CD4-positive, alpha-beta memory T cell (primary cell): ENCODE results near the gene TBCD. TPM values are rescaled to one million over a fixed set of nuclear protein-coding genes. Genes with fewer than 3 reads are reported as not detected.

Experiments
- CTCF ChIA-PET: fragments of 350-600 bp; sonication (Branson Sonifier 250); formaldehyde crosslinking; loops from one replicate; lab custom pipeline; 2021; ENCODE audit warnings: inconsistent platforms; ENCODE audit not compliant: partially characterized antibody; lab: Charles Lee
- POLR2A ChIA-PET: fragments of 350-600 bp; sonication (Branson Sonifier 250); formaldehyde crosslinking; loops from one replicate; lab custom pipeline; 2021; ENCODE audit not compliant: partially characterized antibody; lab: Charles Lee
- DNase-seq, 5 donors: peaks; one replicate each; pipeline versions ENCODE4 v3.0.0 to v3.0.0-alpha.2; 2020 to 2022; ENCODE audit warnings: mixed read lengths in 1 of 5
- H3K27ac ChIP-seq: one replicate; pipeline ENCODE4 v1.7.0; 2013; ENCODE audit warnings: low read depth, low read length
- H3K27me3 ChIP-seq: 2 replicates; pipeline ENCODE4 v1.7.0; 2013; ENCODE audit warnings: mild to moderate bottlenecking, low read length, moderate library complexity; ENCODE audit not compliant: insufficient read depth
- H3K36me3 ChIP-seq: 2 replicates; pipeline ENCODE4 v1.7.0; 2013; ENCODE audit warnings: mild to moderate bottlenecking, low read length, moderate library complexity; ENCODE audit not compliant: insufficient read depth
- H3K4me1 ChIP-seq: 2 replicates; pipeline ENCODE4 v1.7.0; 2013; ENCODE audit warnings: mild to moderate bottlenecking, low read length, moderate library complexity; ENCODE audit not compliant: insufficient read depth
- H3K4me3 ChIP-seq, 2 donors: one replicate each; pipeline ENCODE4 v1.7.0; 2013; ENCODE audit warnings: low read length in 2 of 2, mild to moderate bottlenecking in 1 of 2
- H3K9me3 ChIP-seq, 2 donors: one replicate each; pipeline ENCODE4 v1.7.0; 2013; ENCODE audit warnings: low read length in 2 of 2, control low read depth in 1 of 2; ENCODE audit not compliant: control insufficient read depth in 1 of 2
- H3K27ac Mint-ChIP-seq, 7 donors: one replicate each; pipeline ENCODE4 v1.8.0; 2020 to 2021; ENCODE audit warnings: mixed read lengths in 7 of 7, mild to moderate bottlenecking in 6 of 7, inconsistent platforms in 3 of 7, moderate library complexity in 3 of 7
- H3K27me3 Mint-ChIP-seq, 2 donors: one replicate each; pipeline ENCODE4 v1.8.0; 2020 to 2021; ENCODE audit warnings: mixed read lengths in 2 of 2
- H3K36me3 Mint-ChIP-seq, 2 donors: one replicate each; pipeline ENCODE4 v1.8.0; 2020 to 2021; ENCODE audit warnings: mixed read lengths in 2 of 2, inconsistent platforms in 1 of 2, mild to moderate bottlenecking in 1 of 2
- H3K4me1 Mint-ChIP-seq, 4 donors: one replicate each; pipeline ENCODE4 v1.8.0; 2020 to 2021; ENCODE audit warnings: mixed read lengths in 4 of 4, mild to moderate bottlenecking in 1 of 4
- H3K4me3 Mint-ChIP-seq, 8 donors: one replicate each; pipeline ENCODE4 v1.8.0; 2020 to 2021; ENCODE audit warnings: mixed read lengths in 8 of 8, mild to moderate bottlenecking in 7 of 8, moderate library complexity in 6 of 8, inconsistent platforms in 3 of 8
- H3K9me3 Mint-ChIP-seq, 8 donors: one replicate each; pipeline ENCODE4 v1.8.0; 2020 to 2021; ENCODE audit warnings: mixed read lengths in 8 of 8, mild to moderate bottlenecking in 5 of 8, inconsistent platforms in 3 of 8, moderate library complexity in 1 of 8
- intact Hi-C: fragments of 100-400 bp; cut with micrococcal nuclease; formaldehyde crosslinking; loops from one replicate; pipeline ENCODE4 v1.15.1; 2023
- polyA plus RNA-seq, 2 donors: library from polyadenylated mRNA; unstranded; fragments of 300-500 nt; fragmentation: Illumina TruSeq; gene quantifications; one replicate each; pipeline ENCODE4 v1.2.3, GENCODE V29; 2021
- total RNA-seq, 2 experiments: library from RNA; stranded (reverse); gene quantifications; one replicate each; pipeline ENCODE4 v1.2.3, GENCODE V29; 2021

TBCD gene
- total and polyA plus RNA-seq, 4 experiments from 2014 or later: 102 to 263 (median 192) TPM

DNA sequence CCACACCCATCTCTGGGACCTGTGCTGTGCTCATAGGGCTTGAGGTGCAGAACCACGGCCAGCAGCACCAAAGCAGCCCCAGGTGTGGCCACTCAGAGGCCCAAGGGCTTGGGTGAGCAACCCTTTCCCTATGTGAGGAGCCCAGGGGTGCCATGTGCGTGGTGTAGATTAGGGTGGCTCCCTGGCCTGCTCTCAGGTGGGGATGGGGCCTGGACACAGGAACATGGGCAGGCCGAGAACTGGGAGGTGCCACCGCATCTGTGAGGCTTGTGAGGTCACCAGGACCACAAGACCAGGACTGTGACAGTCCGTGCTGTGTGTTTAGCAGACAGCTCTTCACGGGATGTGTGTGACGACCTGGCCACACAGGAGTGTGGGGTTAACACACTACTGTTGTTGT, 191.5 kb downstream of the TBCD start:
- CTCF ChIA-PET: no interaction called here
- Histone ChIP-seq H3K36me3 (peaks cover 49% of the 10 kb centered on the region), H3K4me3 (no peak overlapping the region), H3K4me1 (no peaks in the 10 kb centered on the region), H3K9me3 (peaks cover 0 to 12% of the 10 kb centered on the region in 2 donors), H3K27me3 (no peaks in the 10 kb centered on the region), H3K27ac (no peak overlapping the region)
- no peak overlapping the region for H3K27ac Mint-ChIP-seq
- DNase-seq: no peak
- peaks cover 66 to 78% of the 10 kb centered on the region in 2 donors for H3K36me3 Mint-ChIP-seq
- H3K27me3 Mint-ChIP-seq: no peaks in the 10 kb centered on the region
- peaks cover 0 to 4% (median 3%) of the 10 kb centered on the region in 4 donors for H3K4me1 Mint-ChIP-seq
- peaks cover 2 to 46% (median 36%) of the 10 kb centered on the region in 8 donors for H3K9me3 Mint-ChIP-seq
- H3K4me3 Mint-ChIP-seq: no peak overlapping the region
- POLR2A ChIA-PET: no interaction called here
- intact Hi-C loops: no loop called here

DNA sequence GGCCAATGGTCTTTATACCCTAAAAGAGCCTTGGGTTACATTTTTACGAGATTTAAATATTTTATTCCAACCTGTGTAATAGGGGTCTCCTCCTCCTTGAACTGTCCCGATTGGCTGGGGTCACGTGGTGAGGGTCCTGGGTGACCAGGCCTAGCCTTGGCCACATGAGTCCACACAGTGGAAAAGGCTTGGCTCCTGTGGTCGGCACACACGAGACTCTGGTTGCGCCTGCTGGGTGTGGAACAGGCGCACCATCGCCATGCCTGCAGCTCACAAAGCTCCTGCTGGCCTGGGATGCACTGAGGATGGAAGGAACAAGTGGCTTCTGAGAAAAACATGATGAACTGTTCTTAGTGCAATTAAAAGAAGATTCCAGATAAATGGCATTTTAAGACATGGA, 191.9 kb downstream of the TBCD start:
- intact Hi-C loops: no loop called here
- Histone ChIP-seq H3K27me3 (no peaks in the 10 kb centered on the region), H3K36me3 (peaks cover 45% of the 10 kb centered on the region), H3K4me3 (no peak overlapping the region), H3K27ac (no peak overlapping the region), H3K9me3 (peaks cover 0 to 12% of the 10 kb centered on the region in 2 donors), H3K4me1 (no peaks in the 10 kb centered on the region)
- Mint-ChIP-seq H3K9me3 (peaks cover 2 to 46% (median 36%) of the 10 kb centered on the region in 8 donors), H3K4me1 (peaks cover 0 to 4% (median 2%) of the 10 kb centered on the region in 4 donors), H3K36me3 (peaks cover 63 to 76% of the 10 kb centered on the region in 2 donors), H3K27me3 (no peaks in the 10 kb centered on the region), H3K4me3 (no peak overlapping the region), H3K27ac (no peak overlapping the region)
- ChIA-PET CTCF (no interaction called here), POLR2A (no interaction called here)
- no peak for DNase-seq

DNA sequence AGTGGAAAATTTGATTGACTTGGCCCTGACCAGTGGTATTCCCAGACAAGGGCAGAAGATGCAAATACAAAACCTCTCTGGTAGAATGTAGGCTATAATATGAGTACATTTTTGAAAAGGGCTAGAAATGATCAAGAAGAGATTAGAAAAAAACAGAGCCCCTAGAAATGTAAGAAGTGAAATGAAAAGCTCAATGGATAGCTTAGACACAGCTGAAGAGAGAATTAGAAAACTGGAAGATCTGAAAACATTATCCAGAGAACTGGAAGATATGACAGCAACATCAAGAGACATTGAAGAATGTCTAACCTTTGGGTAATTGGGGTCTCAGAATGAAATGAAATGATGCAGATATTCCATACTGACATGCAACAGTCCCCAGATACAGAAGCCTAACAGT, 193.1 kb downstream of the TBCD start:
- peak overlapping the region in 1 of 7 donors; percentile 57 for H3K27ac Mint-ChIP-seq
- H3K4me3 Mint-ChIP-seq: no peak overlapping the region
- H3K27me3 Mint-ChIP-seq: no peaks in the 10 kb centered on the region
- Histone ChIP-seq H3K4me1 (no peaks in the 10 kb centered on the region), H3K27me3 (no peaks in the 10 kb centered on the region), H3K36me3 (peaks cover 36% of the 10 kb centered on the region), H3K4me3 (no peak overlapping the region), H3K27ac (no peak overlapping the region), H3K9me3 (peaks cover 0 to 12% of the 10 kb centered on the region in 2 donors)
- peaks cover 63 to 78% of the 10 kb centered on the region in 2 donors for H3K36me3 Mint-ChIP-seq
- DNase-seq: no peak
- H3K4me1 Mint-ChIP-seq: peaks cover 0 to 4% (median 2%) of the 10 kb centered on the region in 4 donors
- ChIA-PET POLR2A (no interaction called here), CTCF (no interaction called here)
- peaks cover 2 to 55% (median 40%) of the 10 kb centered on the region in 8 donors for H3K9me3 Mint-ChIP-seq
- intact Hi-C loops: no loop called here

DNA sequence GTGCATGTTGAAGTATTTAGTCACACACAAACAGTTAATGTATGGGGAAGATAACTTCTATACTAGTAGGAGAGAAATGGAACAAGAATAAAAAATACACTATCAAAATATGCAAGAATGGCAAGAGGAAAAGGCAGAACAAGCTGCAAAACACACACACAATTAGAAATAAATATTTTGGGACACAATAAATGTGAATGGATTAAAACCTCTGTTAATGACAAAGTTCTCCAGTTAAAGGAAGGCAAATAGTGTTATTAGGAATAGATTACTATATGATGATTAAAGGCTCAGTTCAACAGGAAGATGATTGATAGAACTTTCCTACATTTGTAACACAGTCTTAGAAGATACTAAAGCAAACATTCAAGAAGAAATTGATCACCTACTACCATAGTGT, 194.2 kb downstream of the TBCD start:
- Histone ChIP-seq H3K36me3 (peaks cover 35% of the 10 kb centered on the region), H3K4me3 (no peak overlapping the region), H3K27ac (no peak overlapping the region), H3K9me3 (peaks cover 0 to 12% of the 10 kb centered on the region in 2 donors), H3K4me1 (no peaks in the 10 kb centered on the region), H3K27me3 (no peaks in the 10 kb centered on the region)
- intact Hi-C loops: no loop called here
- peaks cover 2 to 55% (median 41%) of the 10 kb centered on the region in 8 donors for H3K9me3 Mint-ChIP-seq
- H3K36me3 Mint-ChIP-seq: peaks cover 67 to 84% of the 10 kb centered on the region in 2 donors
- POLR2A ChIA-PET: no interaction called here
- no peak for DNase-seq
- H3K4me1 Mint-ChIP-seq: peaks cover 0 to 5% (median 2%) of the 10 kb centered on the region in 4 donors
- no peaks in the 10 kb centered on the region for H3K27me3 Mint-ChIP-seq
- peak overlapping the region in 1 of 7 donors; percentile 1 for H3K27ac Mint-ChIP-seq
- H3K4me3 Mint-ChIP-seq: no peak overlapping the region
- CTCF ChIA-PET: no interaction called here

DNA sequence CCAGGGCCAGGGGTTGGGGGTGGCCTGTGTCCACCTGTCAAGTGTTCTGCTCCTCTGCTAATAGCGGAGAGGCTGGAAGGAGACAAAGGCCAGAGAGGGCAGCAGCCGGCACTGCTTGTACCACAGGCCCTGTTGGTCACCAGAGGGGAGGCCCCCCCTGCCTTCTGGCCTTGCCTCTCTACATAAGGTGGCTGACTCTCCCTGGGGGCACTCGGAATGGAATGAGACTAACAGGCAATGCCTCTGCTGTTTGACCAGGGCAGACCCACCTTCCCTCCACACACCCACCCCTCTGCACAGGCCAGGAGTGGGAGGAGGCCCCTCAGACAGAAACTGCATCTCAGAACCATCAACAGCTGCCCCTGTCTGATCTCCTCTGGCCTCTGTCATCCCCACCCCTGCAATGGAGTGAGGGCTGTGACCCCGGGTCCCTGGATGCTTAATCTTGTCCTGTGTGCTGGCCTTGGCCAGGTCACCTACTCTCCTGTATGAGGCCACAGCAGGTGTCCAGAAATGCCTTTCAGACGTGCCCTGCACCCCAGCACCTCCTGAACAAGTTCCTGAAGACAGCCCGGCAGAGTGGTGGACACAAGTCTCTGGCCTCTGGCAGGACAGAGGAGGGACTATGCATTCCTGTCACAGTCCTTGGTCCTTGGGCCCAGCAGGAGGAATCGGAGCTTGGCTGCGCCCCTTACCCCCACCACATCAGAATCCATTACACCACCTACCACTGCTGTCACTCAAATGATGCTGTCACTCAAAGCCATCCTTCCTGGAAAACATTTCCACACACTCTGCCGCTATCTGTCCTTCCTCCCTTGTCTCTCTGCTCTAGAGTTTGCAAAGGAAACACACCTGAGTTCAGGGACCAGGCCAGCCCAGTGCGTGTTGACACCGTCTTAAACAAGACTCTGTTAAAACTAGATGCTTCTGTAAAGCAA, 195.5 kb downstream of the TBCD start:
- Mint-ChIP-seq H3K9me3 (peaks cover 2 to 60% (median 43%) of the 10 kb centered on the region in 8 donors), H3K27ac (no peak overlapping the region), H3K36me3 (peaks cover 62 to 87% of the 10 kb centered on the region in 2 donors), H3K4me1 (peaks cover 0 to 5% (median 2%) of the 10 kb centered on the region in 4 donors), H3K27me3 (no peaks in the 10 kb centered on the region), H3K4me3 (no peak overlapping the region)
- peaks cover 23% of the 10 kb centered on the region for H3K36me3 ChIP-seq
- no peak overlapping the region for H3K4me3 ChIP-seq
- intact Hi-C loops: no loop called here
- POLR2A ChIA-PET: no interaction called here
- no peak overlapping the region for H3K27ac ChIP-seq
- H3K9me3 ChIP-seq: peaks cover 0 to 12% of the 10 kb centered on the region in 2 donors
- H3K27me3 ChIP-seq: no peaks in the 10 kb centered on the region
- CTCF ChIA-PET: no interaction called here
- no peaks in the 10 kb centered on the region for H3K4me1 ChIP-seq
- no peak for DNase-seq

DNA sequence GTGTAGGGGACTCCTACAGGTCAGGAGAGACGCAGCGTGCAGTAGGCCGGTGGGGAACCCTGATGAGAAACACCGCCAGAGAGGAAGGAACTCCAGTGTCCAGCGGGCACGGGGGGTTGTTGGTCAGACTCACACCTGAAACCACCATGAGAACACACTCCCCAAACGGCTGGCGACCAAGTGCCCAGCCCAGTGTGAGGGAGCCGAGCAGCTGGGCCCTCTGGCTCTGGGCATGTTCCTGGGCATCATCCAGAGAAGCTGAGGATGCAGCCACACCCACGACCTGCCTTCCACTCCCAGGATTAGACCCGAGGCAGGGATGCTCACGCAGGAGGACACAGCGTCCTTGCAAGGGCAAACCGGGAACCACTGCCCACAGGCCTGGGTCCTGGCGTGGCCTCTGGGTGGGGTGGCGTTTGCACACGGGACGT, 196.2 kb downstream of the TBCD start:
- ChIA-PET POLR2A (no interaction called here), CTCF (no interaction called here)
- H3K36me3 Mint-ChIP-seq: peaks cover 61 to 87% of the 10 kb centered on the region in 2 donors
- H3K9me3 Mint-ChIP-seq: peaks cover 2 to 62% (median 50%) of the 10 kb centered on the region in 8 donors
- Histone ChIP-seq H3K36me3 (peaks cover 15% of the 10 kb centered on the region), H3K27me3 (no peaks in the 10 kb centered on the region), H3K4me3 (no peak overlapping the region), H3K9me3 (peaks cover 0 to 12% of the 10 kb centered on the region in 2 donors), H3K4me1 (no peaks in the 10 kb centered on the region), H3K27ac (no peak overlapping the region)
- DNase-seq: no peak
- H3K4me1 Mint-ChIP-seq: peaks cover 0 to 6% (median 2%) of the 10 kb centered on the region in 4 donors
- H3K27ac Mint-ChIP-seq: no peak overlapping the region
- no peak overlapping the region for H3K4me3 Mint-ChIP-seq
- intact Hi-C loops: no loop called here
- H3K27me3 Mint-ChIP-seq: no peaks in the 10 kb centered on the region

DNA sequence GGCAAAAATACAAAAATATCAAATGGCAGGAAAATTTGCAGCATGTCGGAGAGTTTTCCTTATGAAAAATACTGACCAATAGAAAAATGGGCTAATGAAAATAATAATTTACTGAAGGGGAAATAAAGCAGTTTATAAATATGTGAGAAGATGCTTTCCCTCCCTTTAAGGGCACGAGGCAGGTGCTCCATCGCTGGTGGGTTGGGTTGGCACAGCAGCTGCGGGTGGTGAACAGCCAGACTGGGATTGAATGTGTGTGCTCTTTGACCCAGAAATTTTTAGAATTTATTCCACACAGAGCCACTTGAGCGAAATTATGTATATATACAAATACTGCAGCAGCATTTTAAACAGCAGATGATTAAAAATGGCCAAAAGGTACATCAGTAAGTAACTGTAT, 197.1 kb downstream of the TBCD start:
- no peak overlapping the region for H3K27ac ChIP-seq
- H3K9me3 ChIP-seq: peaks cover 0 to 12% of the 10 kb centered on the region in 2 donors
- H3K4me3 Mint-ChIP-seq: no peak overlapping the region
- CTCF ChIA-PET: no interaction called here
- H3K4me1 ChIP-seq: no peaks in the 10 kb centered on the region
- H3K27me3 Mint-ChIP-seq: no peaks in the 10 kb centered on the region
- no peak for DNase-seq
- peaks cover 7% of the 10 kb centered on the region for H3K36me3 ChIP-seq
- intact Hi-C loops: no loop called here
- peaks cover 3 to 64% (median 52%) of the 10 kb centered on the region in 8 donors for H3K9me3 Mint-ChIP-seq
- no peaks in the 10 kb centered on the region for H3K27me3 ChIP-seq
- H3K27ac Mint-ChIP-seq: peak overlapping the region in 1 of 7 donors; percentile 15
- POLR2A ChIA-PET: no interaction called here
- no peak overlapping the region for H3K4me3 ChIP-seq
- H3K36me3 Mint-ChIP-seq: peaks cover 60 to 87% of the 10 kb centered on the region in 2 donors
- H3K4me1 Mint-ChIP-seq: peaks cover 0 to 7% (median 2%) of the 10 kb centered on the region in 4 donors
